GM10248 (cell line): Measurements from ENCODE around the gene XPA.

ENCODE experiments used
- CTCF ChIA-PET: fragments of 300-600 bp; sonication (Branson Sonifier 250); formaldehyde crosslinking; extraction: SDS; loops from one replicate; lab custom pipeline; 2021; ENCODE audit warnings: antibody characterized with exemption; lab: Yijun Ruan, JAX
- POLR2A ChIA-PET: fragments of 350-650 bp; sonication (Branson Sonifier 250); formaldehyde crosslinking; extraction: SDS; loops from one replicate; lab custom pipeline; 2020; ENCODE audit warnings: antibody characterized with exemption; lab: Yijun Ruan, JAX
- DNase-seq: peaks from one replicate; pipeline ENCODE4 v3.0.0; 2012; ENCODE audit errors: extremely low spot score
- TF ChIP-seq, protein P1 (sequence below): IDR thresholded peaks from 2 replicates; pipeline ENCODE4 v1.5.1; 2012; ENCODE audit warnings: mild to moderate bottlenecking, low read depth; ENCODE audit errors: extremely low read depth, missing control alignments, control extremely low read depth

Gene XPA

DNA sequence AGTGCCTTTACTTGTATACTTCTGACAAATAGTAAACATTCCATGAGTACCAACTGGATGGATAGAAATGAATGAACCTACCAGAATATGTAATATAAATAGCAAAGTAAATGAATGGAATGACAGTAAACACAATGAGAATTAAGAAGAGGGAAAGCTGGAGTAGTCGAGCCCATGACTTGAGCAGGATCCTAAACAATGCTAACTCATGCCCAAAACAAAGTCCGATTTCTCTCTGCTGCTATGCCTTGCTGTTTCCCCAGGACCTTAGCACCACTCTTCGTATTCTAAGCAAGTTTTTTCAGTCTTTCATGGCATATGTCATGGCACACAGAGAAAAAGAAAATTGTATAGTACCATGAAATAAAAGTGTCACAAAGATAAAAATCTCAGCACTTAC is 1.8 kb downstream of the XPA start:
- ChIA-PET POLR2A (no interaction called here), CTCF (interaction anchor here (1.1 to 1.6 kb wide), 2 partner anchors 28 to 206 kb away, joined by 3 to 6 read pairs; no protein-coding TSS in a partner anchor)
- TF ChIP-seq, protein P1, sequence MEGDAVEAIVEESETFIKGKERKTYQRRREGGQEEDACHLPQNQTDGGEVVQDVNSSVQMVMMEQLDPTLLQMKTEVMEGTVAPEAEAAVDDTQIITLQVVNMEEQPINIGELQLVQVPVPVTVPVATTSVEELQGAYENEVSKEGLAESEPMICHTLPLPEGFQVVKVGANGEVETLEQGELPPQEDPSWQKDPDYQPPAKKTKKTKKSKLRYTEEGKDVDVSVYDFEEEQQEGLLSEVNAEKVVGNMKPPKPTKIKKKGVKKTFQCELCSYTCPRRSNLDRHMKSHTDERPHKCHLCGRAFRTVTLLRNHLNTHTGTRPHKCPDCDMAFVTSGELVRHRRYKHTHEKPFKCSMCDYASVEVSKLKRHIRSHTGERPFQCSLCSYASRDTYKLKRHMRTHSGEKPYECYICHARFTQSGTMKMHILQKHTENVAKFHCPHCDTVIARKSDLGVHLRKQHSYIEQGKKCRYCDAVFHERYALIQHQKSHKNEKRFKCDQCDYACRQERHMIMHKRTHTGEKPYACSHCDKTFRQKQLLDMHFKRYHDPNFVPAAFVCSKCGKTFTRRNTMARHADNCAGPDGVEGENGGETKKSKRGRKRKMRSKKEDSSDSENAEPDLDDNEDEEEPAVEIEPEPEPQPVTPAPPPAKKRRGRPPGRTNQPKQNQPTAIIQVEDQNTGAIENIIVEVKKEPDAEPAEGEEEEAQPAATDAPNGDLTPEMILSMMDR, result no peak
- DNase-seq, result no peak

DNA sequence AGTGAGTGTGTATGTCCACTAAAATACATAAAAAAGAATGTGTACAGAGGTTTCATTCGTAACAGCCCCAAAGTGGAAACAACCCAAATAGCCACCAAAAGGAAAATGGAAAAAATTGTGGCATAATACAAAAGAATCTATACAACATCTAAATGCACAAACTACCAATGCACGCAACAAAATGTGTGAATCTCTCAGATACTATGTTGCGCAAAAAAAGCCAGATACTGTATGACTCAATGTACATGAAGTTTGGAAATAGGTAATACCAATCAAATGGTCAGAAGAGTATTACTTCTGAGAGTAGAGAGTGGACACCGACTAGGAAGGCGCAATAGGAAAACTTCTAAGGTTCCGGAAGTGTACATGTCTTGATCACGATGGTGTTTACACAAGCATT is 2.4 kb downstream of the XPA start:
- ChIA-PET POLR2A (no interaction called here), CTCF (no interaction called here)
- TF ChIP-seq, protein P1, result no peak
- DNase-seq, result no peak

DNA sequence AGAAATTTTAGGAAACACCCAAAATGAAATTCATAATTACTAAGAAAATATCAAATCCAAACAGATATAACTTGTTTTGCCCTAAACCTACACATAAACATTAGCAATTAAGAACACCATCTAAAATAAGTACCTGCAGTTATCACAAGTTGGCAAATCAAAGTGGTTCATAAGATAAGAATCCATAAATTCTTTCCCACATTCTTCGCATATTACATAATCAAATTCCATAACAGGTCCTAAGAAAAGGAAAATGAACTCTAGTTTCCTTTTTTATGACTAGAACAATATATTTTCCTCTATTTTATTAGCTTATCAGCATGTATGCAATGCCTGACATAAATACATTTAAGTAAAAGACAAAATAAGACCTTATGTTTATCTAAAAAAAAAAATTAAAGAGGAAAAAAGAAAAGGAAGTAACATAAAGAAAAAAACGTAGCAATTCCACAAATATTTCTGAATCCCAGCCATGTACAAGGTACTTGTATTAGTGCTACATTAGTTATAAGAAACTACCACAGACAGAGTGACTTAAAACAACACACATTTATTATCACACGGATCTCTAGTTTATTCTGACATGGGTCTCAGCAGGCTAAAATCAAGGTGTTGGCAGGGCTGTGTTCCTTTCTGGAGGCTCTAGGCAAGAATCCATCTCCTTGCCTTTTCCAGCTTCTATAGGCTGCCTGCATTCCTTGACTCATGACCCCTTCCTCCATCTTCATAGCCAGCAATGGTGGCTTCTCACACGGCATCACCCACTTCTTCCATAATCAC is 7.5 kb downstream of the XPA start:
- ChIA-PET POLR2A (no interaction called here), CTCF (interaction anchor here (2.7 kb wide), 1 partner anchor 11 kb away, joined by 16 read pairs; no protein-coding TSS in a partner anchor)
- DNase-seq, result no peak
- TF ChIP-seq, protein P1, result no peak

DNA sequence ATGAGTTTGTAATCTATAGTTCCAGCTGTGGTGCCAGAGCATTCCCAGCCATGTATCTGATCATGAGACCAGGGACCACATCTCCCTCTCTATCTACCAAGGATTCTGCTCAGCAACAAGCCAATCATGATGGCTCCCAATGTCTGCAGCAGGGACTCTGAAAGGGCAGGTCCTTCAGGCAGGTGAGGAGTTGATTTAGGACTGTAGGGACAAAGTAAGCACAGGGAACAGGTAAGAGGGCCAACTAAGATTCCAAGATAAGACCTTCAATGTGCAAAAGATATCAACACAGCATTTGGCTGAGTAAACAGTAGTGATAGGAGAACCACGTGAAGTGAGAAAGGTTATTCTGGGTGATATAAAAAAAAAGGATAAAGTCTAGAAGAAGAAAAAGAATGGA is 8.5 kb downstream of the XPA start:
- TF ChIP-seq, protein P1, result no peak
- no peak for DNase-seq
- ChIA-PET POLR2A (no interaction called here), CTCF (interaction anchor here (0.9 to 2.7 kb wide), 3 partner anchors 10 to 19 kb away, joined by 3 to 16 read pairs (median 3); no protein-coding TSS in a partner anchor)

DNA sequence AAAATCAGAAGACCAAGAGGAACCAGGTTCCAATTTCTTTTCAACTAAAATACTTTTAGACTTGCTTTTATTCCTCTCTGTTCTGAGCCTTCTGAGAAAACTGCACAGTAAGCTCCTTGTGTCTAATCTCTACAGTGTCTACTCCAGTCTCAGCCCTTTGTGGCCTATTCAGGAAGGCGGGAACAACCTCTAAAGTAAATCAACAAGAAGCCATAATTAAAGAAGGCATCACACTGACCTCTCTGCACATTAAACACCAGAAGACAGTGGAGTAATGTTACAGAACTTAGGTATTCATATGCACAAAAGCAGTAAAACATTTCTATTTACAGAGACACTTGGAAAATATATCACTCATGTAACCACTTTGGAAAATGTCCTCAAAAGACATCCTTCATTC is 14.9 kb downstream of the XPA start:
- POLR2A ChIA-PET, result no interaction called here
- TF ChIP-seq, protein P1, result no peak
- DNase-seq, result no peak
- CTCF ChIA-PET, result interaction anchor here (1.1 to 1.3 kb wide), 3 partner anchors 10 to 213 kb away, joined by 3 to 4 read pairs (median 3); no protein-coding TSS in a partner anchor

DNA sequence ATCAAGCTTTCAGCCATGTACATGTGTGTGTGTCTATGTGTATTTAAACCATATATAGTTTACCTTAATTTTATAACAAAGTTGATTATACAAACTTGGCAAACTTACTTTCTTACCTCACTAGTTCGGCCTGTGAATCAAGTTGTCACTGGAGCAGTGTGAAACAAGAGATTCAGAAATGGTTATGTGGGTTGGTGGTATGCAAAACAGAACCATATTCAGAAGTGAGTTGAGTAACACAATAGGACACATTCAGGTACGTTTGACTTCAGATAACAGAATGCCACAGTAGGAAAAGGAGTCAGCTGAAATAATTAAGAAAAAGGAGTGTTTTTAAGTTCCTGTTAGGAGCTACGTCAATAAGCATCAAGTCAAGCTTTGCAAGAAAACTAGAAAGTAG is 21.5 kb downstream of the XPA start:
- POLR2A ChIA-PET, result no interaction called here
- TF ChIP-seq, protein P1, result no peak
- no peak for DNase-seq
- CTCF ChIA-PET, result interaction anchor here (0.9 to 1.7 kb wide), 4 partner anchors 12 to 359 kb away, joined by 3 to 4 read pairs (median 3); no protein-coding TSS in a partner anchor
